K562 (cell line): Measurements from ENCODE around the gene SLC8A2. TPM values are rescaled to one million over a fixed set of nuclear protein-coding genes. Genes with fewer than 3 reads are reported as not detected.

Source experiments
- ARID3A ChIP-seq: IDR thresholded peaks from 2 replicates; pipeline ENCODE4 v1.6.1; 2012; ENCODE audit warnings: low read depth, low read length, improper control_type of control experiment, borderline replicate concordance
- CC2D1A ChIP-seq: fragments of 450-650 bp; IDR thresholded peaks from 2 replicates; pipeline ENCODE4 v1.6.1; 2017; ENCODE audit warnings: mild to moderate bottlenecking
- EP300 ChIP-seq: IDR thresholded peaks from 2 replicates; pipeline ENCODE4 v1.6.1; 2012; ENCODE audit warnings: low read length, improper control_type of control experiment
- FOSL1 ChIP-seq: fragments of 200-800 bp; sonication (Bioruptor generic); conservative IDR thresholded peaks from 2 replicates; pipeline ENCODE4 v1.6.1; 2016; ENCODE audit warnings: missing genetic modification characterization, missing compliant biosample characterization
- GATA2 ChIP-seq: sonication (generic); formaldehyde crosslinking; IDR thresholded peaks from 2 replicates; pipeline ENCODE4 v1.4.0; 2020; ENCODE audit warnings: mild to moderate bottlenecking, missing genetic modification reagents
- KAT7 ChIP-seq: sonication (generic); formaldehyde crosslinking; IDR thresholded peaks from 2 replicates; pipeline ENCODE4 v1.8.0; 2022; ENCODE audit warnings: missing genetic modification reagents, mild to moderate bottlenecking, borderline replicate concordance
- MTA2 ChIP-seq: fragments of 450-650 bp; IDR thresholded peaks from 2 replicates; pipeline ENCODE4 v1.6.1; 2016; ENCODE audit warnings: low read depth
- MXI1 ChIP-seq: IDR thresholded peaks from 2 replicates; pipeline ENCODE4 v1.6.1; 2011; ENCODE audit warnings: low read depth, mild to moderate bottlenecking, improper control_type of control experiment, low read length
- PML ChIP-seq: IDR thresholded peaks from 2 replicates; pipeline ENCODE4 v1.6.1; 2012; ENCODE audit warnings: low read length, inconsistent platforms
- POLR2B ChIP-seq: fragments of 450-650 bp; IDR thresholded peaks from 2 replicates; pipeline ENCODE4 v1.6.1; 2018; ENCODE audit warnings: low read depth; ENCODE audit not compliant: partially characterized antibody
- RUNX1 ChIP-seq: sonication (generic); IDR thresholded peaks from 2 replicates; pipeline ENCODE4 v1.6.1; 2016; ENCODE audit warnings: antibody characterized with exemption, low read depth
- STAT6 ChIP-seq: sonication (generic); formaldehyde crosslinking; IDR thresholded peaks from 2 replicates; pipeline ENCODE4 v1.8.1; 2023; ENCODE audit warnings: mild to moderate bottlenecking, missing genetic modification reagents
- THRB ChIP-seq: fragments of 450-650 bp; formaldehyde crosslinking; conservative IDR thresholded peaks from 2 replicates; pipeline ENCODE4 v1.4.0; 2022; ENCODE audit warnings: mild to moderate bottlenecking, missing genetic modification characterization
- ZKSCAN1 ChIP-seq: fragments of 150-350 bp; IDR thresholded peaks from 2 replicates; pipeline ENCODE4 v1.6.1; 2016; ENCODE audit warnings: low read depth, low read length
- ZMIZ1 ChIP-seq, 2 experiments: fragments of 150-350 bp in 1 of 2; IDR thresholded peaks; 2 replicates each; pipeline ENCODE4 v1.6.1; 2012 to 2016; ENCODE audit warnings: low read depth in 2 of 2, low read length in 2 of 2, mild to moderate bottlenecking in 1 of 2, moderate library complexity in 1 of 2
- ZNF175 ChIP-seq: fragments of 200-800 bp; sonication (Bioruptor generic); IDR thresholded peaks from 2 replicates; pipeline ENCODE4 v1.6.1; 2016; ENCODE audit warnings: low read depth, mild to moderate bottlenecking, missing genetic modification characterization, missing compliant biosample characterization
- ZNF507 ChIP-seq: conservative IDR thresholded peaks from 2 replicates; pipeline ENCODE4 v1.6.1; 2017; ENCODE audit warnings: missing genetic modification characterization, missing compliant biosample characterization
- ZNF778 ChIP-seq: fragments of 450-650 bp; formaldehyde crosslinking; IDR thresholded peaks from 2 replicates; pipeline ENCODE4 v1.4.0; 2020; ENCODE audit warnings: mild to moderate bottlenecking, moderate library complexity
- polyA plus RNA-seq, 8 experiments: library from polyadenylated mRNA; depleted of rRNA in 4 of 8; stranded (reverse) in 5 of 8; unstranded in 3 of 8; fragments of >200 nt; fragmentation: Nextera tagmentation in 2 of 8; fragmentation: Illumina TruSeq in 1 of 8; extraction: Ambion mirVana in 2 of 8; extraction: Trizol in 1 of 8; gene quantifications; 2 replicates each; pipeline versions ENCODE4 v1.2.1 to v1.2.3, GENCODE V29; 2011 to 2014; ENCODE audit warnings: inconsistent platforms in 1 of 8, missing spikeins in 1 of 8
- total RNA-seq, 7 experiments: library from RNA; depleted of rRNA in 6 of 7; stranded (reverse); fragments of >200 nt in 6 of 7; fragmentation: Illumina TruSeq in 2 of 7; extraction: Trizol in 2 of 7; gene quantifications; 2 replicates each; pipeline versions ENCODE4 v1.2.1 to v1.2.3, GENCODE V29; 2011 to 2021; ENCODE audit warnings: low replicate concordance in 1 of 7

Gene SLC8A2
- total and polyA plus RNA-seq, 9 of the 15 experiments (the other 6 are each of a cell fraction or from before 2014, with no cell fraction given) = 0.07 to 0.66 (median 0.24) TPM; not detected in 3

- TF ChIP-seq ZKSCAN1 (0 out of 2 replicates have a peak, but pooled peaks have one; percentile 49), STAT6 (CRISPR knock-in tag) (peak; percentile 47; the same call in 1 of the 2 replicates), ZNF175 (CRISPR knock-in tag) (peak; percentile 31; the same call in 1 of the 2 replicates), PML (peak; percentile 45; the same call in 1 of the 2 replicates), THRB (CRISPR knock-in tag) (0 out of 2 replicates have a peak, but pooled peaks have one; percentile 37), KAT7 (CRISPR knock-in tag) (no peak), POLR2B (peak; percentile 79), FOSL1 (tag) (no peak), ARID3A (0 out of 2 replicates have a peak, but pooled peaks have one; percentile 16), EP300 (no peak; the same call in 1 of the 2 replicates), ZNF507 (tag) (no peak), CC2D1A (peak; percentile 66; the same call in 1 of the 2 replicates), MXI1 (no peak), RUNX1 (0 out of 2 replicates have a peak, but pooled peaks have one; percentile 66), ZMIZ1 (IDR thresholded peaks at IDR 0.05; ENCODE audit: low read depth in 2 of 2, low read length in 2 of 2) (no peak; a peak in 1 of 4 replicates), GATA2 (CRISPR knock-in tag) (no peak), ZNF778 (CRISPR knock-in tag) (no peak), MTA2 (no peak)
Measured at GRCh38 chr19:47483800-47484690, 12.4 kb upstream of the SLC8A2 start, which contains the start of gene KPTN (continued).
